GM20000 (cell line): Measurements from ENCODE around the gene LIPC.

ENCODE experiments used
- DNase-seq: peaks from one replicate; pipeline ENCODE4 v3.0.0; 2012; ENCODE audit warnings: low spot score
- CTCF ChIP-seq: IDR thresholded peaks from 2 replicates; pipeline ENCODE4 v1.5.1; 2012; ENCODE audit warnings: mild to moderate bottlenecking, control low read depth; ENCODE audit errors: extremely low read depth, missing control alignments

The LIPC gene

GRCh38 chr15:58569455-58569854 is 137.7 kb downstream of the LIPC start:
- no peak for TF ChIP-seq CTCF
- no peak for DNase-seq

GRCh38 chr15:58571491-58571890 is 139.7 kb downstream of the LIPC start:
- no peak for DNase-seq
- no peak for TF ChIP-seq CTCF

GRCh38 chr15:58572521-58572920 is 140.7 kb downstream of the LIPC start:
- no peak for DNase-seq
- TF ChIP-seq CTCF, result no peak

- no peak for DNase-seq
- no peak for TF ChIP-seq CTCF
Measured at GRCh38 chr15:58573270-58573669, 141.5 kb downstream of the LIPC start.

- no peak for DNase-seq
- no peak for TF ChIP-seq CTCF
Measured at GRCh38 chr15:58574631-58575030, 142.8 kb downstream of the LIPC start.

- no peak for DNase-seq
- TF ChIP-seq CTCF, result no peak
Measured at GRCh38 chr15:58575045-58575786, 143.4 kb downstream of the LIPC start.

GRCh38 chr15:58576657-58577056 is 144.9 kb downstream of the LIPC start:
- DNase-seq, result no peak
- no peak for TF ChIP-seq CTCF
